B cell (primary cell): Measurements from ENCODE around the gene NMT1. TPM values are rescaled to one million over a fixed set of nuclear protein-coding genes. Genes with fewer than 3 reads are reported as not detected.

Experiments used
- ATAC-seq: fragments of 200-7000 bp; cut with Tn5 transposase; one replicate; pipeline ENCODE4 v1.10.0; 2021; ENCODE audit warnings: low read depth, mild to moderate bottlenecking, moderate number of reproducible peaks, moderate library complexity
- CTCF ChIA-PET: fragments of 350-600 bp; sonication (Branson Sonifier 250); formaldehyde crosslinking; loops from one replicate; lab custom pipeline; 2021; ENCODE audit warnings: antibody characterized with exemption, inconsistent platforms; lab: Charles Lee
- POLR2A ChIA-PET: fragments of 350-600 bp; sonication (Branson Sonifier 250); formaldehyde crosslinking; loops from one replicate; lab custom pipeline; 2021; ENCODE audit warnings: antibody characterized with exemption; lab: Charles Lee
- DNase-seq: peaks from one replicate; pipeline ENCODE4 v3.0.0; 2013
- H2AFZ ChIP-seq: 2 replicates; pipeline ENCODE4 v1.6.1; 2012; ENCODE audit warnings: mild to moderate bottlenecking, low read depth, low read length; ENCODE audit not compliant: insufficient read depth, poor library complexity, severe bottlenecking
- H3K27ac ChIP-seq, 2 donors: 1 replicate in 1 of 2; 2 replicates in 1 of 2; pipeline ENCODE4 v1.5.1; 2012 to 2013; ENCODE audit warnings: low read length in 2 of 2, mild to moderate bottlenecking in 2 of 2, moderate library complexity in 1 of 2
- H3K27me3 ChIP-seq, 4 experiments: fragments of 200-600 bp in 1 of 4; sonication (generic) in 1 of 4; replicated peaks in 1 of 4; 1 replicate in 2 of 4; 2 replicates in 2 of 4; pipeline versions ENCODE4 v1.6.1 to v1.7.0; 2013 to 2016; ENCODE audit warnings: low read length in 3 of 4, mild to moderate bottlenecking in 2 of 4, mixed read lengths in 1 of 4, moderate library complexity in 1 of 4; ENCODE audit not compliant: insufficient read depth in 4 of 4, control insufficient read depth in 3 of 4; ENCODE audit errors: control extremely low read depth in 1 of 4
- H3K36me3 ChIP-seq, 2 experiments: replicated peaks in 1 of 2; 1 replicate in 1 of 2; 2 replicates in 1 of 2; pipeline versions ENCODE4 v1.6.1 to v1.7.1; 2013; ENCODE audit warnings: low read length in 1 of 2; ENCODE audit not compliant: insufficient read depth in 2 of 2, control insufficient read depth in 1 of 2; ENCODE audit errors: control extremely low read depth in 1 of 2, extremely low read depth in 1 of 2
- H3K4me1 ChIP-seq, 2 donors: fragments of 200-600 bp in 1 of 2; sonication (generic) in 1 of 2; 1 replicate in 1 of 2; 2 replicates in 1 of 2; pipeline versions ENCODE4 v1.5.1 to v1.6.1; 2013 to 2017; ENCODE audit warnings: low read length in 2 of 2; ENCODE audit not compliant: control insufficient read depth in 2 of 2, insufficient read depth in 2 of 2
- H3K4me2 ChIP-seq: replicated peaks from 2 replicates; pipeline ENCODE3; 2012; ENCODE audit warnings: mild to moderate bottlenecking, low read depth, low read length; ENCODE audit not compliant: poor library complexity, severe bottlenecking
- H3K4me3 ChIP-seq, 5 experiments: fragments of 200-600 bp in 1 of 5; sonication (generic) in 1 of 5; 1 replicate in 3 of 5; 2 replicates in 2 of 5; pipeline versions ENCODE4 v1.5.1 to v1.7.0; 2011 to 2016; ENCODE audit warnings: low read length in 4 of 5, mild to moderate bottlenecking in 4 of 5, low read depth in 2 of 5, control low read depth in 1 of 5, moderate library complexity in 1 of 5; ENCODE audit not compliant: insufficient read depth in 1 of 5; ENCODE audit errors: control extremely low read depth in 1 of 5, extremely low read depth in 1 of 5
- H3K79me2 ChIP-seq: fragments of 200-600 bp; sonication (generic); one replicate; pipeline ENCODE4 v1.6.0; 2016; ENCODE audit warnings: low read length; ENCODE audit not compliant: control insufficient read depth, insufficient read depth
- H3K9ac ChIP-seq: fragments of 200-600 bp; sonication (generic); 2 replicates; pipeline ENCODE4 v1.6.1; 2017; ENCODE audit warnings: mild to moderate bottlenecking, low read length, moderate library complexity
- H3K9me3 ChIP-seq, 3 donors: one replicate each; pipeline versions ENCODE4 v1.6.1 to v1.7.1; 2013; ENCODE audit warnings: low read length in 2 of 3; ENCODE audit not compliant: control insufficient read depth in 2 of 3, insufficient read depth in 1 of 3; ENCODE audit errors: control extremely low read depth in 1 of 3
- H4K20me1 ChIP-seq: 2 replicates; pipeline ENCODE4 v1.6.0; 2012; ENCODE audit warnings: mild to moderate bottlenecking, low read length; ENCODE audit not compliant: insufficient read depth, control insufficient read depth, poor library complexity, severe bottlenecking
- H3K27ac Mint-ChIP-seq: one replicate; pipeline ENCODE4 v1.8.0; 2021; ENCODE audit warnings: mixed read lengths
- H3K27me3 Mint-ChIP-seq: one replicate; pipeline ENCODE4 v1.8.0; 2021; ENCODE audit warnings: mixed read lengths
- H3K4me1 Mint-ChIP-seq: one replicate; pipeline ENCODE4 v1.8.0; 2021; ENCODE audit warnings: mixed read lengths
- H3K4me3 Mint-ChIP-seq: one replicate; pipeline ENCODE4 v1.8.0; 2021; ENCODE audit warnings: mixed read lengths
- H3K9me3 Mint-ChIP-seq: one replicate; pipeline ENCODE4 v1.8.0; 2022; ENCODE audit warnings: mixed read lengths; ENCODE audit not compliant: insufficient read depth
- EZH2 ChIP-seq: IDR thresholded peaks from 2 replicates; pipeline ENCODE4 v1.6.1; 2012; ENCODE audit warnings: borderline replicate concordance, low read depth, mild to moderate bottlenecking, moderate library complexity, low read length; ENCODE audit not compliant: insufficient read depth, poor library complexity, severe bottlenecking
- WGBS: methylation state at CpG from one replicate; pipeline ENCODE4 v1.1.5; 2013; ENCODE audit warnings: missing lambda C conversion rate; ENCODE audit not compliant: insufficient coverage; 5-methylcytosine and 5-hydroxymethylcytosine counted together
- intact Hi-C: fragments of 100-400 bp; cut with micrococcal nuclease; formaldehyde crosslinking; loops from one replicate; pipeline ENCODE4 v1.10.0; 2022
- polyA minus RNA-seq: library from RNA; depleted of rRNA, polyadenylated mRNA; stranded (reverse); fragments of >200 nt; gene quantifications from 2 replicates; pipeline ENCODE4 v1.2.3, GENCODE V29; 2012
- polyA plus RNA-seq: library from polyadenylated mRNA; depleted of rRNA; stranded (reverse); fragments of >200 nt; gene quantifications from 2 replicates; pipeline ENCODE4 v1.2.3, GENCODE V29; 2012
- total RNA-seq, 2 donors: library from RNA; stranded (reverse); fragments of 120-200 nt in 1 of 2; gene quantifications; 1 replicate in 1 of 2; 2 replicates in 1 of 2; pipeline versions ENCODE4 v1.2.3 to v1.2.4, GENCODE V29; 2013 to 2022
- TF ChIP-seq, protein P1 (sequence below): fragments of 200-600 bp; IDR thresholded peaks from one replicate; pipeline ENCODE4 v1.8.0; 2022; ENCODE audit warnings: antibody characterized with exemption, mild to moderate bottlenecking

NMT1 gene
- total RNA-seq, result 123 and 134 TPM in 2 replicates
- total RNA-seq (2013), result 105 TPM
- polyA plus RNA-seq, result 28.6 and 30.1 TPM in 2 replicates
- polyA minus RNA-seq, result 40.3 and 48.9 TPM in 2 replicates

DNA sequence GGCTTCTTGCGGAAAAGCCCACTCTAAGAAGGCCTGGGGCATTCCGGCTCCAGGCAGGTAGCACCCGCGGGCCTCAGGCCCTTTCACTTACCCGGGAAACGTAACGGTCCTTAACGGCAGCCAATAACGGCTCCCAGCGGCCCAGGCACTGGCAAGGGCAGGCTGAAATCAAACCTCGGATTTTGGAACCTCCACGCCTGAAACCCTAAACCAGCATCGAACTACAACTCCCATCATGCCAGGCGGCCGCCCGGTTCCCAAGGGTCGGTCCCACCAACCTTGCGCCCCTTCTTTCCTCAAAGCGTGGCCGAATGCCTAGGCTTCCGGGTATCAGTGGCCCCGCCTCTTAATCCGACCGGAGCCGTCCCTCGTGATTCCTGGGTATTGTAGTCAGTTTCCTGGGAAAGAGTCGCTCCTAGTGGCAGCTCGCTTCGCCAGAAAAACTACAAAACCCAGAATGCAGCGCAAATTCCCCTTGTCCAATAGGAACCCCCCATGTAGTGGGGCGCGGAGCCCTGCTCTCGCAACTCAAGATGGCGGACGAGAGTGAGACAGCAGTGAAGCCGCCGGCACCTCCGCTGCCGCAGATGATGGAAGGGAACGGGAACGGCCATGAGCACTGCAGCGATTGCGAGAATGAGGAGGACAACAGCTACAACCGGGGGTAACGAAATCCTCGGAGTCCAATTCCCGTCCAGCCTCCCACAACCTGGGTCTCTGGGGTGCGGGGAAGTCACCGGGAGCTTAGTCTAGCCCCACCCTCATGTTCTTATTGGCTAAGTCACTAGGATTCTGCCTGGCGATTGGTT is at the start of gene NMT1:
Gene NMT1, plus strand, starts transcription at position 521 of the 809 bp plus-strand sequence. Its CDS starts 13 bp downstream, at position 534.
- Mint-ChIP-seq H3K9me3 (no peaks in the 10 kb centered on the region), H3K4me3 (peak within 1 kb of the TSS; percentile 99), H3K27ac (peak within 1 kb of the TSS; percentile 100), H3K4me1 (peaks cover 40% of the 10 kb centered on the region), H3K27me3 (no peaks in the 10 kb centered on the region)
- WGBS, result 0% methylated on average over 48 of the region's 50 CpGs
- H3K79me2 ChIP-seq, result peaks cover 83% of the 10 kb centered on the region
- DNase-seq (peak; percentile 100), ATAC-seq (peak; percentile 87)
- POLR2A ChIA-PET, result interaction anchor here (0.5 to 1.9 kb wide), 11 partner anchors 9 to 1699 kb away, joined by 3 to 9 read pairs (median 3); partner anchors contain the start of genes ACBD4, EFTUD2 and HEXIM2
- intact Hi-C loops, result loop anchor here (1.0 to 10.0 kb wide), 9 partner anchors 10 to 1134 kb away; partner anchors contain the start of genes ACBD4, C1QL1, DCAKD and EFTUD2
- CTCF ChIA-PET, result interaction anchor here (0.5 to 1.9 kb wide), 8 partner anchors 9 to 1106 kb away, joined by 3 to 6 read pairs (median 3); partner anchors contain the start of genes ACBD4, DCAKD and HEXIM1
- H3K9me3 ChIP-seq, result no peaks in the 10 kb centered on the region
- H4K20me1 ChIP-seq, result peaks cover 39% of the 10 kb centered on the region
- H3K27ac ChIP-seq, result peak within 1 kb of the TSS; percentile 75 to 89
- peak within 1 kb of the TSS; percentile 62 to 98 (median 96) for H3K4me3 ChIP-seq
- H3K9ac ChIP-seq, result peak within 1 kb of the TSS; percentile 89
- H3K4me1 ChIP-seq, result peaks cover 29 to 42% of the 10 kb centered on the region in 2 donors
- no peaks in the 10 kb centered on the region for H3K27me3 ChIP-seq
- no peak for TF ChIP-seq EZH2
- TF ChIP-seq, protein P1, sequence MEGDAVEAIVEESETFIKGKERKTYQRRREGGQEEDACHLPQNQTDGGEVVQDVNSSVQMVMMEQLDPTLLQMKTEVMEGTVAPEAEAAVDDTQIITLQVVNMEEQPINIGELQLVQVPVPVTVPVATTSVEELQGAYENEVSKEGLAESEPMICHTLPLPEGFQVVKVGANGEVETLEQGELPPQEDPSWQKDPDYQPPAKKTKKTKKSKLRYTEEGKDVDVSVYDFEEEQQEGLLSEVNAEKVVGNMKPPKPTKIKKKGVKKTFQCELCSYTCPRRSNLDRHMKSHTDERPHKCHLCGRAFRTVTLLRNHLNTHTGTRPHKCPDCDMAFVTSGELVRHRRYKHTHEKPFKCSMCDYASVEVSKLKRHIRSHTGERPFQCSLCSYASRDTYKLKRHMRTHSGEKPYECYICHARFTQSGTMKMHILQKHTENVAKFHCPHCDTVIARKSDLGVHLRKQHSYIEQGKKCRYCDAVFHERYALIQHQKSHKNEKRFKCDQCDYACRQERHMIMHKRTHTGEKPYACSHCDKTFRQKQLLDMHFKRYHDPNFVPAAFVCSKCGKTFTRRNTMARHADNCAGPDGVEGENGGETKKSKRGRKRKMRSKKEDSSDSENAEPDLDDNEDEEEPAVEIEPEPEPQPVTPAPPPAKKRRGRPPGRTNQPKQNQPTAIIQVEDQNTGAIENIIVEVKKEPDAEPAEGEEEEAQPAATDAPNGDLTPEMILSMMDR, result no peak
- H3K4me2 ChIP-seq, result peak within 1 kb of the TSS; percentile 89
- H3K36me3 ChIP-seq, result no peaks in the 10 kb centered on the region
- peak within 1 kb of the TSS; percentile 96 for H2AFZ ChIP-seq
